ENCODE measurements around the gene TNIK.
"Not testable (repeated sequence)": the region's sequence is repeated elsewhere in the genome, so short reads cannot be mapped to it uniquely, and the experiment has no call there.

Gene TNIK

GRCh38 chr3:171295484-171296373, 164.5 kb downstream of the TNIK start:
- no peak for DNase-seq (ENCODE audit: low spot score in 2 of 2)
- Mint-ChIP-seq H3K9me3 (no peaks in the 10 kb centered on the region), H3K4me3 (no peak overlapping the region), H3K27me3 (no peaks in the 10 kb centered on the region), H3K36me3 (ENCODE audit: insufficient read depth) (peaks cover 3% of the 10 kb centered on the region), H3K4me1 (peaks cover 54% of the 10 kb centered on the region), H3K27ac (ENCODE audit: low read depth) (peak overlapping the region; percentile 78)
- ATAC-seq (replicated peaks; ENCODE audit: extremely low read depth, poor library complexity, severe bottlenecking) = no peak

GRCh38 chr3:171293142-171293782, 166.9 kb downstream of the TNIK start:
- Mint-ChIP-seq H3K4me3 (peak overlapping the region; percentile 47), H3K27me3 (no peaks in the 10 kb centered on the region), H3K36me3 (ENCODE audit: insufficient read depth) (peaks cover 5% of the 10 kb centered on the region), H3K4me1 (peaks cover 61% of the 10 kb centered on the region), H3K27ac (ENCODE audit: low read depth) (peak overlapping the region; percentile 22), H3K9me3 (no peaks in the 10 kb centered on the region)
- DNase-seq (ENCODE audit: low spot score in 2 of 2) (no peak), ATAC-seq (replicated peaks; ENCODE audit: extremely low read depth, poor library complexity, severe bottlenecking) (peak; percentile 84)

GRCh38 chr3:171290680-171291079, 169.5 kb downstream of the TNIK start:
- DNase-seq (ENCODE audit: low spot score in 2 of 2) (no peak), ATAC-seq (replicated peaks; ENCODE audit: extremely low read depth, poor library complexity, severe bottlenecking) (no peak)
- Mint-ChIP-seq H3K4me3 (no peak overlapping the region), H3K27ac (ENCODE audit: low read depth) (no peak overlapping the region), H3K4me1 (peaks cover 61% of the 10 kb centered on the region), H3K36me3 (ENCODE audit: insufficient read depth) (peaks cover 5% of the 10 kb centered on the region), H3K27me3 (no peaks in the 10 kb centered on the region), H3K9me3 (no peaks in the 10 kb centered on the region)

GRCh38 chr3:171289291-171289690, 170.9 kb downstream of the TNIK start:
- no peak overlapping the region for H3K27ac Mint-ChIP-seq (ENCODE audit: low read depth)
- ATAC-seq (replicated peaks; ENCODE audit: extremely low read depth, poor library complexity, severe bottlenecking) = no peak
- no peaks in the 10 kb centered on the region for H3K27me3 Mint-ChIP-seq
- no peaks in the 10 kb centered on the region for H3K9me3 Mint-ChIP-seq
- peaks cover 7% of the 10 kb centered on the region for H3K36me3 Mint-ChIP-seq (ENCODE audit: insufficient read depth)
- no peak overlapping the region for H3K4me3 Mint-ChIP-seq
- H3K4me1 Mint-ChIP-seq = peaks cover 62% of the 10 kb centered on the region
- no peak for DNase-seq (ENCODE audit: low spot score in 2 of 2)

GRCh38 chr3:171287761-171288160, 172.4 kb downstream of the TNIK start:
- H3K36me3 Mint-ChIP-seq (ENCODE audit: insufficient read depth); H3K4me3 Mint-ChIP-seq; H3K27ac Mint-ChIP-seq (ENCODE audit: low read depth); ATAC-seq (replicated peaks; ENCODE audit: extremely low read depth, poor library complexity, severe bottlenecking); DNase-seq (ENCODE audit: low spot score in 2 of 2); H3K27me3 Mint-ChIP-seq; H3K9me3 Mint-ChIP-seq: not testable (repeated sequence)
- H3K4me1 Mint-ChIP-seq = peaks cover 62% of the 10 kb centered on the region

GRCh38 chr3:171286580-171287249, 173.5 kb downstream of the TNIK start:
- Mint-ChIP-seq H3K36me3 (ENCODE audit: insufficient read depth) (peaks cover 9% of the 10 kb centered on the region), H3K4me1 (peaks cover 61% of the 10 kb centered on the region), H3K4me3 (no peak overlapping the region), H3K27me3 (no peaks in the 10 kb centered on the region), H3K27ac (ENCODE audit: low read depth) (no peak overlapping the region), H3K9me3 (no peaks in the 10 kb centered on the region)
- ATAC-seq (replicated peaks; ENCODE audit: extremely low read depth, poor library complexity, severe bottlenecking) (no peak), DNase-seq (ENCODE audit: low spot score in 2 of 2) (no peak)

- H3K9me3 Mint-ChIP-seq = no peaks in the 10 kb centered on the region
- peaks cover 59% of the 10 kb centered on the region for H3K4me1 Mint-ChIP-seq
- ATAC-seq (replicated peaks; ENCODE audit: extremely low read depth, poor library complexity, severe bottlenecking) (peak; percentile 69), DNase-seq (ENCODE audit: low spot score in 2 of 2) (no peak)
- peaks cover 7% of the 10 kb centered on the region for H3K36me3 Mint-ChIP-seq (ENCODE audit: insufficient read depth)
- H3K27me3 Mint-ChIP-seq = no peaks in the 10 kb centered on the region
- H3K4me3 Mint-ChIP-seq = no peak overlapping the region
- peak overlapping the region; percentile 7 for H3K27ac Mint-ChIP-seq (ENCODE audit: low read depth)
Measured at GRCh38 chr3:171285287-171285686, 174.9 kb downstream of the TNIK start.

GRCh38 chr3:171284308-171285075, 175.7 kb downstream of the TNIK start:
- H3K4me3 Mint-ChIP-seq = no peak overlapping the region
- peak; percentile 46 for ATAC-seq (replicated peaks; ENCODE audit: extremely low read depth, poor library complexity, severe bottlenecking)
- H3K36me3 Mint-ChIP-seq (ENCODE audit: insufficient read depth) = peaks cover 7% of the 10 kb centered on the region
- no peak for DNase-seq (ENCODE audit: low spot score in 2 of 2)
- no peaks in the 10 kb centered on the region for H3K9me3 Mint-ChIP-seq
- H3K27ac Mint-ChIP-seq (ENCODE audit: low read depth) = peak overlapping the region; percentile 7
- H3K4me1 Mint-ChIP-seq = peaks cover 60% of the 10 kb centered on the region
- no peaks in the 10 kb centered on the region for H3K27me3 Mint-ChIP-seq

GRCh38 chr3:171283848-171284222, 176.4 kb downstream of the TNIK start:
- DNase-seq (ENCODE audit: low spot score in 2 of 2) (no peak), ATAC-seq (replicated peaks; ENCODE audit: extremely low read depth, poor library complexity, severe bottlenecking) (no peak)
- H3K36me3 Mint-ChIP-seq (ENCODE audit: insufficient read depth) = peaks cover 4% of the 10 kb centered on the region
- H3K4me3 Mint-ChIP-seq = no peak overlapping the region
- peaks cover 61% of the 10 kb centered on the region for H3K4me1 Mint-ChIP-seq
- H3K27ac Mint-ChIP-seq (ENCODE audit: low read depth) = no peak overlapping the region
- H3K9me3 Mint-ChIP-seq = no peaks in the 10 kb centered on the region
- no peaks in the 10 kb centered on the region for H3K27me3 Mint-ChIP-seq

- no peak overlapping the region for H3K4me3 Mint-ChIP-seq
- no peaks in the 10 kb centered on the region for H3K27me3 Mint-ChIP-seq
- H3K27ac Mint-ChIP-seq (ENCODE audit: low read depth) = no peak overlapping the region
- DNase-seq (ENCODE audit: low spot score in 2 of 2) = no peak
- no peak for ATAC-seq (replicated peaks; ENCODE audit: extremely low read depth, poor library complexity, severe bottlenecking)
- no peaks in the 10 kb centered on the region for H3K9me3 Mint-ChIP-seq
- H3K4me1 Mint-ChIP-seq = peaks cover 61% of the 10 kb centered on the region
- H3K36me3 Mint-ChIP-seq (ENCODE audit: insufficient read depth) = peaks cover 4% of the 10 kb centered on the region
Measured at GRCh38 chr3:171283183-171283847, 176.9 kb downstream of the TNIK start.

GRCh38 chr3:171282041-171282440, 178.2 kb downstream of the TNIK start:
- Mint-ChIP-seq H3K27ac (ENCODE audit: low read depth) (no peak overlapping the region), H3K27me3 (no peaks in the 10 kb centered on the region), H3K9me3 (no peaks in the 10 kb centered on the region), H3K4me3 (no peak overlapping the region), H3K36me3 (ENCODE audit: insufficient read depth) (peaks cover 4% of the 10 kb centered on the region), H3K4me1 (peaks cover 64% of the 10 kb centered on the region)
- ATAC-seq (replicated peaks; ENCODE audit: extremely low read depth, poor library complexity, severe bottlenecking) (no peak), DNase-seq (ENCODE audit: low spot score in 2 of 2) (no peak)

Measured in central memory CD8-positive, alpha-beta T cell (primary cell).